Measurements from ENCODE around the gene PPP1R16B.

DNA sequence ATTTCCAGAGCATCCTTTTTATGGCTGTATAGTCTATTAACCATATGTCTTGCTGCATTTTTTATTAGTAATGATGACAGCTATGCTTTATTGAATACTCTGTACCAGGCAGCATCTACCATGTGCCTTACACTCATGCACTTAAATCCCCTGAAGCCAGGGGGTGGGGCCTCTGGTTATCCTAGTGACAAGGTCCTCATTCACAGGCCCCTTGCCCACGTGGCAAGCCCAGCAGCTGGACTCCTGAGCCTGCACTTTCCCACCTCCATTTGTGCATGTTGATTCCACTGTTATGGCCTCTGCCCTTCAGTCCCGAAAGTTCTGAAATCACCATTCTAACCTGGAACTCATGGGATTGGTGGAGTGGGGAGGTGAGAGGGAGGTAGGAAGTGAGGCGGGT lies 35.0 kb upstream of the PPP1R16B start:
- no peak for TF ChIP-seq POLR2A (IDR thresholded peaks at IDR 0.05)
- TF ChIP-seq, protein P1, sequence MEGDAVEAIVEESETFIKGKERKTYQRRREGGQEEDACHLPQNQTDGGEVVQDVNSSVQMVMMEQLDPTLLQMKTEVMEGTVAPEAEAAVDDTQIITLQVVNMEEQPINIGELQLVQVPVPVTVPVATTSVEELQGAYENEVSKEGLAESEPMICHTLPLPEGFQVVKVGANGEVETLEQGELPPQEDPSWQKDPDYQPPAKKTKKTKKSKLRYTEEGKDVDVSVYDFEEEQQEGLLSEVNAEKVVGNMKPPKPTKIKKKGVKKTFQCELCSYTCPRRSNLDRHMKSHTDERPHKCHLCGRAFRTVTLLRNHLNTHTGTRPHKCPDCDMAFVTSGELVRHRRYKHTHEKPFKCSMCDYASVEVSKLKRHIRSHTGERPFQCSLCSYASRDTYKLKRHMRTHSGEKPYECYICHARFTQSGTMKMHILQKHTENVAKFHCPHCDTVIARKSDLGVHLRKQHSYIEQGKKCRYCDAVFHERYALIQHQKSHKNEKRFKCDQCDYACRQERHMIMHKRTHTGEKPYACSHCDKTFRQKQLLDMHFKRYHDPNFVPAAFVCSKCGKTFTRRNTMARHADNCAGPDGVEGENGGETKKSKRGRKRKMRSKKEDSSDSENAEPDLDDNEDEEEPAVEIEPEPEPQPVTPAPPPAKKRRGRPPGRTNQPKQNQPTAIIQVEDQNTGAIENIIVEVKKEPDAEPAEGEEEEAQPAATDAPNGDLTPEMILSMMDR (IDR thresholded peaks at IDR 0.05), result no peak
